CD4-positive, alpha-beta memory T cell (primary cell): Measurements from ENCODE around the gene SNX24. TPM values are rescaled to one million over a fixed set of nuclear protein-coding genes. Genes with fewer than 3 reads are reported as not detected.

ENCODE experiments used
- CTCF ChIA-PET: fragments of 350-600 bp; sonication (Branson Sonifier 250); formaldehyde crosslinking; loops from one replicate; lab custom pipeline; 2021; ENCODE audit warnings: inconsistent platforms; ENCODE audit not compliant: partially characterized antibody; lab: Charles Lee
- POLR2A ChIA-PET: fragments of 350-600 bp; sonication (Branson Sonifier 250); formaldehyde crosslinking; loops from one replicate; lab custom pipeline; 2021; ENCODE audit not compliant: partially characterized antibody; lab: Charles Lee
- DNase-seq, 5 donors: peaks; one replicate each; pipeline versions ENCODE4 v3.0.0 to v3.0.0-alpha.2; 2020 to 2022; ENCODE audit warnings: mixed read lengths in 1 of 5
- H3K27ac ChIP-seq: one replicate; pipeline ENCODE4 v1.7.0; 2013; ENCODE audit warnings: low read depth, low read length
- H3K27me3 ChIP-seq: 2 replicates; pipeline ENCODE4 v1.7.0; 2013; ENCODE audit warnings: mild to moderate bottlenecking, low read length, moderate library complexity; ENCODE audit not compliant: insufficient read depth
- H3K36me3 ChIP-seq: 2 replicates; pipeline ENCODE4 v1.7.0; 2013; ENCODE audit warnings: mild to moderate bottlenecking, low read length, moderate library complexity; ENCODE audit not compliant: insufficient read depth
- H3K4me1 ChIP-seq: 2 replicates; pipeline ENCODE4 v1.7.0; 2013; ENCODE audit warnings: mild to moderate bottlenecking, low read length, moderate library complexity; ENCODE audit not compliant: insufficient read depth
- H3K4me3 ChIP-seq, 2 donors: one replicate each; pipeline ENCODE4 v1.7.0; 2013; ENCODE audit warnings: low read length in 2 of 2, mild to moderate bottlenecking in 1 of 2
- H3K9me3 ChIP-seq, 2 donors: one replicate each; pipeline ENCODE4 v1.7.0; 2013; ENCODE audit warnings: low read length in 2 of 2, control low read depth in 1 of 2; ENCODE audit not compliant: control insufficient read depth in 1 of 2
- H3K27ac Mint-ChIP-seq, 7 donors: one replicate each; pipeline ENCODE4 v1.8.0; 2020 to 2021; ENCODE audit warnings: mixed read lengths in 7 of 7, mild to moderate bottlenecking in 6 of 7, inconsistent platforms in 3 of 7, moderate library complexity in 3 of 7
- H3K27me3 Mint-ChIP-seq, 2 donors: one replicate each; pipeline ENCODE4 v1.8.0; 2020 to 2021; ENCODE audit warnings: mixed read lengths in 2 of 2
- H3K36me3 Mint-ChIP-seq, 2 donors: one replicate each; pipeline ENCODE4 v1.8.0; 2020 to 2021; ENCODE audit warnings: mixed read lengths in 2 of 2, inconsistent platforms in 1 of 2, mild to moderate bottlenecking in 1 of 2
- H3K4me1 Mint-ChIP-seq, 4 donors: one replicate each; pipeline ENCODE4 v1.8.0; 2020 to 2021; ENCODE audit warnings: mixed read lengths in 4 of 4, mild to moderate bottlenecking in 1 of 4
- H3K4me3 Mint-ChIP-seq, 8 donors: one replicate each; pipeline ENCODE4 v1.8.0; 2020 to 2021; ENCODE audit warnings: mixed read lengths in 8 of 8, mild to moderate bottlenecking in 7 of 8, moderate library complexity in 6 of 8, inconsistent platforms in 3 of 8
- H3K9me3 Mint-ChIP-seq, 8 donors: one replicate each; pipeline ENCODE4 v1.8.0; 2020 to 2021; ENCODE audit warnings: mixed read lengths in 8 of 8, mild to moderate bottlenecking in 5 of 8, inconsistent platforms in 3 of 8, moderate library complexity in 1 of 8
- intact Hi-C: fragments of 100-400 bp; cut with micrococcal nuclease; formaldehyde crosslinking; loops from one replicate; pipeline ENCODE4 v1.15.1; 2023
- polyA plus RNA-seq, 2 donors: library from polyadenylated mRNA; unstranded; fragments of 300-500 nt; fragmentation: Illumina TruSeq; gene quantifications; one replicate each; pipeline ENCODE4 v1.2.3, GENCODE V29; 2021
- total RNA-seq, 2 experiments: library from RNA; stranded (reverse); gene quantifications; one replicate each; pipeline ENCODE4 v1.2.3, GENCODE V29; 2021

SNX24 gene
- total and polyA plus RNA-seq, 4 experiments from 2014 or later = 2.7 to 7.2 (median 4.4) TPM

GRCh38 chr5:123039673-123040072 lies 194.3 kb downstream of the SNX24 start:
- peaks cover 10 to 18% (median 12%) of the 10 kb centered on the region in 4 donors for H3K4me1 Mint-ChIP-seq
- Histone ChIP-seq H3K27me3 (peaks cover 18% of the 10 kb centered on the region), H3K4me1 (peaks cover 15% of the 10 kb centered on the region), H3K27ac (no peak overlapping the region), H3K4me3 (no peak overlapping the region), H3K36me3 (no peaks in the 10 kb centered on the region), H3K9me3 (no peaks in the 10 kb centered on the region)
- H3K27ac Mint-ChIP-seq = no peak overlapping the region
- intact Hi-C loops = no loop called here
- CTCF ChIA-PET = no interaction called here
- no peak for DNase-seq
- no peak overlapping the region for H3K4me3 Mint-ChIP-seq
- H3K9me3 Mint-ChIP-seq = peaks cover 0 to 3% (median 0%) of the 10 kb centered on the region in 8 donors
- POLR2A ChIA-PET = no interaction called here
- peaks cover 26 to 29% of the 10 kb centered on the region in 2 donors for H3K27me3 Mint-ChIP-seq
- no peaks in the 10 kb centered on the region for H3K36me3 Mint-ChIP-seq

- intact Hi-C loops = no loop called here
- H3K9me3 ChIP-seq = no peaks in the 10 kb centered on the region
- H3K36me3 ChIP-seq = no peaks in the 10 kb centered on the region
- Mint-ChIP-seq H3K4me1 (no peaks in the 10 kb centered on the region), H3K36me3 (no peaks in the 10 kb centered on the region), H3K27ac (no peak overlapping the region), H3K27me3 (peaks cover 22 to 28% of the 10 kb centered on the region in 2 donors), H3K9me3 (no peaks in the 10 kb centered on the region), H3K4me3 (no peak overlapping the region)
- DNase-seq = no peak
- no peaks in the 10 kb centered on the region for H3K27me3 ChIP-seq
- CTCF ChIA-PET = no interaction called here
- H3K4me3 ChIP-seq = no peak overlapping the region
- H3K27ac ChIP-seq = no peak overlapping the region
- H3K4me1 ChIP-seq = no peaks in the 10 kb centered on the region
- POLR2A ChIA-PET = no interaction called here
These were observed 199.7 kb downstream of the SNX24 start for GRCh38 chr5:123044926-123045617.

DNA sequence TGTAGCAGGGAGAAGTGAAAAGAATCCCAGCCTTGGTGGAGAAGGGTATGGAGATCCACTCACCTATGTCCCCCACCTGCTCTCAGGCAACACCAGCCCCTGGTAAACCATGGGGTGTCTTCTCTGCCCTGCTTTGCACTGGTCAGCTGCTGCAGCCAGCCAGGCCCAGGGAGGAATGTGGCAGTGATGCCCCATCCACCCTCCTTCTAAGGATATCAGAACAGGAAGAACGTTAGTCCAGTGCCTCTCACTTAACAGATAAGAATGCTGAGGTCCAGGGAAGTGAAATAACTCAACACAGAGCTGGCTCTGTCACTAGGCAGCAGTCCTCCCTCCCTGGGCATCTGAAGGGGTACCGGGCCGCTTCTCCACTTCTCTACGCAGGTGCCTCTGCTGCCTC lies 200.8 kb downstream of the SNX24 start:
- DNase-seq = no peak
- Mint-ChIP-seq H3K27ac (no peak overlapping the region), H3K36me3 (no peaks in the 10 kb centered on the region), H3K4me3 (no peak overlapping the region), H3K27me3 (peaks cover 22 to 28% of the 10 kb centered on the region in 2 donors), H3K9me3 (peaks cover 0 to 3% (median 0%) of the 10 kb centered on the region in 8 donors), H3K4me1 (no peaks in the 10 kb centered on the region)
- intact Hi-C loops = no loop called here
- POLR2A ChIA-PET = no interaction called here
- H3K27me3 ChIP-seq = no peaks in the 10 kb centered on the region
- no peak overlapping the region for H3K27ac ChIP-seq
- CTCF ChIA-PET = no interaction called here
- H3K36me3 ChIP-seq = no peaks in the 10 kb centered on the region
- H3K4me1 ChIP-seq = no peaks in the 10 kb centered on the region
- no peaks in the 10 kb centered on the region for H3K9me3 ChIP-seq
- H3K4me3 ChIP-seq = no peak overlapping the region

DNA sequence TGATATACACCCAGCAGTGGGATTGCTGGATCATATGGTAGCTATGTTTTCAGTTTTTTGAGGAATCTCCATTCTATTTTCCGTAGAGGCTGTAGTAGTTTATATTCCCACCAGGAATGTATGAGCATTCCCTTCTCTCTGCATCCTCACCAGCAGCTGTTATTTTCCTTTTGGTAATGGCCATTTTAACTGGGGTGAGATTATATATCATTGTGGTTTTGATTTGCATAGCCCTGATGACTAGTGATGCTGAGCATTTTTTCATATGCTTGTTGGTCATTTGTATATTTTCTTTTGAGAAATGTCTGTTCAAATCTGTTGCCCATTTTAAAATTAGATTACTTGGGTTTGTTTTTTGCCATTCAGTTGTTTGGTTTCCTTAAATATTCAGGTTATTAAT lies 202.3 kb downstream of the SNX24 start:
- Mint-ChIP-seq H3K9me3 (peaks cover 0 to 15% (median 5%) of the 10 kb centered on the region in 8 donors), H3K27me3 (peaks cover 26 to 32% of the 10 kb centered on the region in 2 donors), H3K27ac (no peak overlapping the region), H3K4me1 (no peaks in the 10 kb centered on the region), H3K36me3 (no peaks in the 10 kb centered on the region), H3K4me3 (no peak overlapping the region)
- H3K27ac ChIP-seq = no peak overlapping the region
- no peaks in the 10 kb centered on the region for H3K27me3 ChIP-seq
- no peaks in the 10 kb centered on the region for H3K9me3 ChIP-seq
- no peak for DNase-seq
- POLR2A ChIA-PET = no interaction called here
- intact Hi-C loops = no loop called here
- no peak overlapping the region for H3K4me3 ChIP-seq
- H3K4me1 ChIP-seq = no peaks in the 10 kb centered on the region
- no peaks in the 10 kb centered on the region for H3K36me3 ChIP-seq
- CTCF ChIA-PET = no interaction called here

DNA sequence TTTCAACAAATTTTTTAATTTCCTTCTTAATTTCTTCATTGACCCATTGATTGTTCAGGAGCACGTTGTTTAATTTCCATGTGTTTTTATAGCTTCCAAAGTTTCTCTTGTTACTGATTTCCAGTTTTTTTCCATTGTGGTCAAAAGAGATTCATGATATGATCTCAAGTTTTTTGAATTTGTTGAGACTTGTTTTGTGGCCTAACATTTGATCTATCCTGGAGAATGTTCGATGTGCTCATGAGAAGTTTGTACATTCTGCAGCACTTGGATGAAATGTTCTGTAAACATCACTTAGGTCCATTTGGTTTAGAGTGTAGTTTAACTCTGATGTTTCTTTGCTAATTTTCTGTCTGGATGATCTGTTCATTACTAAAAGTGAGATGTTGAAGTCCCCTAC lies 205.8 kb downstream of the SNX24 start:
- no peak for DNase-seq
- no peak overlapping the region for H3K27ac Mint-ChIP-seq
- peaks cover 0 to 24% (median 10%) of the 10 kb centered on the region in 8 donors for H3K9me3 Mint-ChIP-seq
- no peaks in the 10 kb centered on the region for H3K27me3 ChIP-seq
- H3K36me3 Mint-ChIP-seq = no peaks in the 10 kb centered on the region
- ChIA-PET POLR2A (interaction anchor here (0.6 kb wide), 1 partner anchor 79 kb away, joined by 4 read pairs; no protein-coding TSS in a partner anchor), CTCF (no interaction called here)
- no peak overlapping the region for H3K4me3 Mint-ChIP-seq
- no peaks in the 10 kb centered on the region for H3K4me1 ChIP-seq
- H3K4me3 ChIP-seq = no peak overlapping the region
- H3K4me1 Mint-ChIP-seq = no peaks in the 10 kb centered on the region
- intact Hi-C loops = no loop called here
- H3K27me3 Mint-ChIP-seq = peaks cover 24 to 26% of the 10 kb centered on the region in 2 donors
- H3K9me3 ChIP-seq = no peaks in the 10 kb centered on the region
- no peak overlapping the region for H3K27ac ChIP-seq
- no peaks in the 10 kb centered on the region for H3K36me3 ChIP-seq

Other genes starting within 250 kb of the SNX24 start
- 10 to 100 TPM; 57.3 to 58.1 TPM for gene SNX2, start 70.5 kb upstream of the SNX24 start, total RNA-seq
- gene SNX2, start 70.5 kb upstream of the SNX24 start, polyA plus RNA-seq = 10 to 100 TPM; 87.3 to 93.2 TPM
- gene PPIC, start 191.1 kb downstream of the SNX24 start, total RNA-seq = not detected
- gene PPIC, start 191.1 kb downstream of the SNX24 start, polyA plus RNA-seq = not detected
- not detected for gene PRDM6, start 243.6 kb downstream of the SNX24 start, total RNA-seq
- gene PRDM6, start 243.6 kb downstream of the SNX24 start, polyA plus RNA-seq = not detected